IPS DF 4.7 (cell line): ENCODE measurements around the gene SPSB1.

Experiments
- DNase-seq: peaks from one replicate; pipeline ENCODE4 v3.0.0-alpha.2; 2013; ENCODE audit warnings: low spot score; ENCODE audit errors: extremely low read depth

Gene SPSB1

GRCh38 chr1:9388335-9389180 lies 95.9 kb downstream of the SPSB1 start:
- no peak for DNase-seq

DNA sequence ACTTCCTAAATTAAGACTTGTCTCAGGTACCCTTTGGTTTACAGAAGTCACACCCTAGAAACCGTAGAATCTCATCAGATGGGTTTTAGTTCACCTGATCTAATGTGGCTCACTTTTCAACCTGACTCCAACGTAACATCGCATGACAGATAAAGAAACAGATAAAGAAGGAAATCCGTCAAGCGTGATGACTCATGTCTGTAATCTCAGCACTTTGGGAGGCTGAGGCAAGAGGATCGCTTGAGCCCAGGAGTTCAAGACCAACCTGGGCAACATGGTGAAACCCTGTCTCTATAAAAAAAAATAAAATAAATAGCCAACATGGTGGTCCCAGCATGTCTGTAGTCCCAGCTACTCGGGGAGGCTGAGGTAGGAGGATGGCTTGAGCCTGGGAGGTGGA lies 97.3 kb downstream of the SPSB1 start:
- DNase-seq: no peak

DNA sequence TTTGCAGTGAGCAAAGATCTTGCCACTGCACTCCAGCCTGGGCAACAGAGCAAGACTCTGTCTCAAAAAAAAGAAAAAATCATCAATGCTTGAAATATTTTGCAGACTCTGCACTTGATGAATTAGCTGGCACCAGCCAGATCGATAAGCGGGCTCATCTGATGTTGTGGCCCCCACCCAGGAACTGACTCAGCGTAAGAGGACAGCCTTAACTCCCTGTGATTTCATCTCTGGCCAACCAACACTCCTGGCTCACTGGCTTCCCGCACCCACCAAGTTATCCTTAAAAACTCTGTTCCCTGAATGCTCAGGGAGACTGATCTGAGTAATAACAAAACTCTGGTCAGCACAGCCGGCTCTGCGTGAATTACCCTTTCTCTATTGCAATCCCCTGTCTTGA lies 98.9 kb downstream of the SPSB1 start:
- no peak for DNase-seq

DNA sequence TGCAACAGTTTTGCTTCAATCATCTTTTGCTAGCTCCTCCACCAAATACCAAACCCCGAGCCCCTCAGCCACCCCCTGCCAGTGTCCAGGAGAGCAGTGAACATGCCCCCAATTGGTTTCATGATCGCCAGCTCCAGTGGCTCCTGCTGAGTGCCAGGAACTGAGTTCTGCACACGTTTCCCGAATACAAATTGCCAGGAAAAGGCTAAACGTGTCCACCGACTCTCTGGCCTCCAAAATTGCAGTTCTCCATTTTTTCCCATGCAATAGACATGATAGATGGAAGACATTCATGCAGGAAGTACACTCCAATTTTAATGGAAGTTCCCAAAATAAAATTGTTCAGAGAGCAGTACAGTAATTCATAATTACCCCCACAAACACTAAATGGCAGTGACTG lies 101.3 kb downstream of the SPSB1 start:
- no peak for DNase-seq

- no peak for DNase-seq
Measured at GRCh38 chr1:9395018-9395417, 102.3 kb downstream of the SPSB1 start.

- DNase-seq: no peak
Measured at GRCh38 chr1:9397047-9397446, 104.4 kb downstream of the SPSB1 start.

DNA sequence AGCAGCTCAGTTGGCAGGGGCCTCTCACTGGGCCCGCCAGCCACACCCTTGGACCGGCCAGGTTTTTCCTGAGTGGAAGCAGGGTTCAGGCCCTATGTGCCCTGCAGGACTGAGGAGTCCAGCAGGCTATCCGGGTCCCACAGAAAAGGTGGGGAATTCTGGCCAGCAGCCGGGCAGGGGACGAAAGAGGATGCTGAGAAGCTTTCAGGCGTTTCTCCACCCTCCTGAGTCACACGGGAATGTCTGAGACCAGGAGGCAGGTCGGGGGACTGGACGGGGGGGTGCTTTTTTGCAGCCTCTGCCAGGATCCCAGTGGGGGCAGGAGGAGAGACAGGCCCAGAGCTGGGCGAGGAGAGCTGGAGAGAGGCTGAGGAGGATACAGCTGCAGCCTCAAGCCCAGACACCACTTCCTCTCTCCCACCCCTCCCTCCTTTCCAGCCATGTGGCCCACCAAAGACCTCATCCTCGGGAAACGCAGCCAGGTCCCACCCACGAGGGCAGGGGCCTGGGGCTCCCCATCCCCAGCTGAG lies 105.4 kb downstream of the SPSB1 start:
- no peak for DNase-seq

DNA sequence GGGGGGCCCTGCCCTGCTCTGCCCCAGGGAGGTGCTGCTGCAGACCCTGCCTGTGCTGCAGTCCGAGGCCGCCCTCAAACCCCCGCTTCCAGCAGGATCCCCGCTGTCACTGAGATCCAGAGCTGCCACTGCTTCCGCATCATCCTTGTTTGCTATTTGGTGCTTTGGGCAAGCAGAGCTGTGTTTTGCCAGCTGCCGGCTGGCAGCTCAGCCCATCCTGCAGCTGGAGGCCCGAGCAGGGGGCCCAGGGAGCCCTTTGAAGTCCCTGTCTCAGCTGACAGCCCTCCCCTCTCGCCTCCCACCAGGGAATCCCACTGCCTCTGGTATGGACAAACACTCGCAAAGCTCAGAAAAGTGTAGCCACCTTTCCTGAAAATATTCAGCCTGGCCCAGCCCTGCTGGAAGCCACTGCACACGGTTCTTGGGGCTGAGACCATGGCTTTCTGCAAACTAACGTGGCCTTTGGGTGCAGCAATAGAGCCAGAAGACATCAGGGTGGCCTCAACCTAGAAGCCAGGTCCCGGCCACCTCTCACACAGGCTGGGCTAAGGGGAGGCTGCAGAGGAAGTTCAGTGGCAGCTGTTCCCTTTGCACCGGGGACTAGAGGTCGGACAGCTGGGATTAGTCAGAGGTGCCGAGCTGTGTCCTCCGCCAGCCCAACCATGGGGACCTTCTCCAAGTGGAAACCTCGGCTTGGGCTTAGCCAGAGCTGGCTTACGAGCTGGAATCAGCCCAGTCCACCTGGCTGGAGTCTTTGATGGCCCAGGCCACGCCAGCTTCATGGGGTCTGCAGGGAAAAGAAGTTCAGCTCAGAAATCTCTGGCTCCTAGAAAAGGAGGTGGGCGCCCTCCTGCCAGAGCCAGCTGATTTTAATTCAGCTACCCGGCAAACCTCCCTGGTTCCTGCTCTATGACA lies 107.1 kb downstream of the SPSB1 start:
- DNase-seq: no peak

- DNase-seq: no peak
Measured at GRCh38 chr1:9400425-9401079, 107.9 kb downstream of the SPSB1 start.

- no peak for DNase-seq
Measured at GRCh38 chr1:9401080-9401453, 108.4 kb downstream of the SPSB1 start.

DNA sequence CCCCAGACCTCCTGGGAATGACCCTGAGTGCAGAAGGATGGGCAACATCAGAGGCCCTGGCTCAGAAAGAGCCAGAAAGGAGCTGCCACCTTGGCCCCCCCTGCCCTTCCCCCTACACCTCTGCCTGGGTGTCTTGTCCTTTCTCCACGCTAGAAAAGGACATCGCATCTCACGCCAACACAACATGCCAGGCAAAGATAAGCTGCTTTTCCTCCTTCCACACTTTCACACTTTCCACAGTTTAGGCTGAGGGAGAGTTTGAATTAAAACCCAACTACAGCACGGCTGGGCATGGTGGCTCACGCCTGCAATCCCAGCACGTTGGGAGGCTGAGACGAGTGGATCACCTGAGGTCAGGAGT lies 109.5 kb downstream of the SPSB1 start:
- DNase-seq: no peak

GRCh38 chr1:9402717-9403225 lies 110.1 kb downstream of the SPSB1 start:
- no peak for DNase-seq

DNA sequence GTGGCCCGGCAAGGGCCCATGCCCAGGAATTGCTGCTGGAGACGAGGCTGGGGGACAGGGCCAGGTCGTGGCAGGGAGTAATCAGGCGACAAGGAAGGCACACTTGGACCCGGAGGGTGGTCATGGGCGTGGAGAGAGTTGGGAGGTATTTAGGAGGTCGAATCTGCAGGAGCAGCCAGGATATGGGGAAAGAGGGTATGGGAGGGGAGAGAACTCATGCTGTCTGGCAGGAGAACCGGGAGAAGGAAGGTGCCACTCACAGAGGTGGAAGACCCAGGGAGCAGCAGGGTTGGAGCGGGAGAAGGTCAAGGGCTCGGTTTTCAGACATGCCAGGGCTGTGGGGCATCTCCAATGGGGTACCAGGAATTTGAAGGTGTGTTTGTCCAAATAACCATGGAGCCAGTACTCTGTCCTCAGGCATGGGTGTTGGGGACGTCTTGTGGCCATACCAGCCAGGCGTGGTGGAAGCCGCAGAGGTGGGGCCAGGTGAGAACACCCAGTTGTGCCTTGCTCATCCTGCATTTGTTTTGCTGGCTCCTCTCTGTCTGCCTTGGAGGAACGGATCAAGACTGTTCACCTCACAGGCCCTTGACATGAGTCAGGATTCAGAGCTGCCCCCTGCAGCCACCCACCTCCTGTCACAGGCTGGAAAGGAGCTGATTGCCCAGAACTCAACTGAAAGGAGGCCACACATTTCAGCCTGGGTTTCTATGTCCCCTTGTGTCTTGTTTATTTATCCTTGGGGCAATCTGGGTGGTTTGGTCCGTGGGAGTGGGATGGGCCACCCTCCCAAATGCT lies 111.6 kb downstream of the SPSB1 start:
- DNase-seq: no peak

- DNase-seq: no peak
Measured at GRCh38 chr1:9406111-9406510, 113.4 kb downstream of the SPSB1 start.

- no peak for DNase-seq
Measured at GRCh38 chr1:9410737-9411297, 118.1 kb downstream of the SPSB1 start.

- no peak for DNase-seq
Measured at GRCh38 chr1:9413071-9413876, 120.6 kb downstream of the SPSB1 start.

DNA sequence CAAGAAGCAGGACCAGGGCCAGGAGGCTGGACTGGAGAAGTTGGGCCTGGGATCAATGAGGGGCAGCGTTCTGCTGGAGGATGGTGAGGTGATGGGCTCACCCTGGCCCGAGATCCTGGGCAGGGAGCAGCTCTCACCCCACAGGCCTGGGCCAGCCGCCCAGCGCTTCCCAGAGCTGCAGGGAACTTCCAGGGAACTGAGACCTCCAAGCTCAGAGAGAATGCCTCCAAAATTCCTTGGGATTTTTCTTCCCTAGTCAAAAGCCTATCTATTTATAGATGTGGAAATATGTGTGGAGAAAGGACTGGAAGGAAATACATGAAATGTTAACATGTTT lies 121.2 kb downstream of the SPSB1 start:
- DNase-seq: no peak

DNA sequence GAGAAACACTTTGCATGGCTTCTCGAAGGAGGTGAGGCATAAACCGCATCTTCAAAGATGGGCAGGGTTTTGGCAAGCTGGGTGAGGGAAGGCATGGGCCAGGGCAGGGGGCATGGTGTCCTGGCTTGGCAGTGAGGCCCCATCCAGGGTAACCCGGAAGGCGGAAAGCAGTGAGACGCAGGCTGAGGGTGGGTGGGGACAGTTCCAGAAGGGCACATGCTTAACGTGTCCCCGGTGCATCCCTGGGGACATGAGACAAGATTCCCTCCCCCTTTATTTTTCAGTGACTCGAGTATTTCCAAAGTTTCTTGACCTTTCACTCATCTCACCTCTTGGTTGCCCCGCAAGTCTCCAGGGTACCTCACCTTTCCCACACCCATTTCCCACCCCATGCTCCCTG lies 123.8 kb downstream of the SPSB1 start:
- DNase-seq: no peak

DNA sequence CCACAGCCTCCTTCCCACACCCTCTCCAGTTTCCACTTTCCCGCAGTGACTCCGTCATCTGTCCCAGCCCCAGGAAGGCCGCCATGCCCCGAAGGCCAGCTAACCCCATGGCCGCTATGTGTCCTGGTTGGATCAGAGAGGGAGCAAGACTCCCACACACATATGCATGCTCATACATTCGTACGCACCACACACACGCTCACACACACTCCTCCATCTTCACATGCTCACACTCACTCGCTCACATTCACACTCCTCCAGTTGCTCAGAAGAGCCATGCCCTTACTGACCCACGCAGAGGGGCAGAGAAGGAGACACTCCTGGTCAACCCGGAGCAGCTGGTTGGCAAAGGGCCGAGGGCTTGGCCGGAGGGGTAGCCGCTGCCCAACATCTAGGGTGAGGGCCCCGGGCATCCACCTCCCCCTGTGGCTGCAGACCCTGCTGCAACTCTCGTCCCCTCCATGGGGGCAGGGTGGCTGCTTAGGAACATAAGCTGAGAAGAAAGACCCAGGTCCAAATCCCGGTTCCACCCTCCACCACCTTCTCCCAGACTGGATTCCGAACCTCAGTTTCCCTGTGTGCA lies 124.3 kb downstream of the SPSB1 start:
- DNase-seq: no peak
